GM19468 (cell line): Measurements from ENCODE around the gene GSTM2.
A peak's percentile ranks its signal among the peaks of the same experiment; 100 is the strongest.
"Not testable (repeated sequence)": the region's sequence is repeated elsewhere in the genome, so short reads cannot be mapped to it uniquely, and the experiment has no call there.

ENCODE experiments used
- ATAC-seq: cut with Tn5 transposase; IDR thresholded peaks from one replicate; pipeline ENCODE4 v1.9.1; 2021; ENCODE audit warnings: mild to moderate bottlenecking, moderate library complexity, moderate number of reproducible peaks; ENCODE audit not compliant: unreplicated experiment; ENCODE audit errors: extremely low read depth

GSTM2 gene

GRCh38 chr1:109671067-109671466 is 3.2 kb downstream of the GSTM2 start:
- ATAC-seq = no peak

GRCh38 chr1:109673861-109674260 is 6.0 kb downstream of the GSTM2 start:
- not testable (repeated sequence) for ATAC-seq

- not testable (repeated sequence) for ATAC-seq
These were observed 9.0 kb downstream of the GSTM2 start for GRCh38 chr1:109676683-109677381.

GRCh38 chr1:109677459-109677858 is 9.6 kb downstream of the GSTM2 start:
- ATAC-seq = no peak

GRCh38 chr1:109678637-109679036 is 10.8 kb downstream of the GSTM2 start:
- ATAC-seq = not testable (repeated sequence)

GRCh38 chr1:109684777-109685176 is 16.9 kb downstream of the GSTM2 start:
- not testable (repeated sequence) for ATAC-seq

GRCh38 chr1:109685399-109685798 is 17.5 kb downstream of the GSTM2 start:
- not testable (repeated sequence) for ATAC-seq

GRCh38 chr1:109685890-109686289 is 18.0 kb downstream of the GSTM2 start:
- not testable (repeated sequence) for ATAC-seq

GRCh38 chr1:109687109-109687508 is 19.3 kb downstream of the GSTM2 start:
- not testable (repeated sequence) for ATAC-seq

GRCh38 chr1:109687641-109688499 is 20.0 kb downstream of the GSTM2 start, which contains the start of gene GSTM1:
Gene GSTM1, plus strand, starts transcription at chr1:109687817. Its CDS starts 57 bp downstream, at chr1:109687874.
- ATAC-seq = peak; percentile 68

- no peak for ATAC-seq
These were observed 22.1 kb downstream of the GSTM2 start for GRCh38 chr1:109689844-109690405.

GRCh38 chr1:109691759-109692158 is 23.9 kb downstream of the GSTM2 start:
- ATAC-seq = no peak

- not testable (repeated sequence) for ATAC-seq
These were observed 26.5 kb downstream of the GSTM2 start for GRCh38 chr1:109694400-109694799.

- not testable (repeated sequence) for ATAC-seq
These were observed 27.3 kb downstream of the GSTM2 start for GRCh38 chr1:109695138-109695537.

- no peak for ATAC-seq
These were observed 29.2 kb downstream of the GSTM2 start for GRCh38 chr1:109697066-109697465.

GRCh38 chr1:109697861-109698260 is 30.0 kb downstream of the GSTM2 start:
- not testable (repeated sequence) for ATAC-seq

GRCh38 chr1:109702940-109703339 is 35.1 kb downstream of the GSTM2 start:
- not testable (repeated sequence) for ATAC-seq

- no peak for ATAC-seq
These were observed 36.3 kb downstream of the GSTM2 start for GRCh38 chr1:109704173-109704572.

- no peak for ATAC-seq
These were observed 37.6 kb downstream of the GSTM2 start for GRCh38 chr1:109705411-109705810.

GRCh38 chr1:109708949-109709348 is 41.1 kb downstream of the GSTM2 start:
- not testable (repeated sequence) for ATAC-seq

GRCh38 chr1:109709822-109710221 is 42.0 kb downstream of the GSTM2 start:
- not testable (repeated sequence) for ATAC-seq
